ENCODE data around the gene STAC2. TPM values are rescaled to one million over a fixed set of nuclear protein-coding genes. Genes with fewer than 3 reads are reported as not detected.
A peak's percentile ranks its signal among the peaks of the same experiment; 100 is the strongest.

STAC2 gene
- total RNA-seq, 2 donors from 2014 or later, result 13.9 to 14.3 TPM

DNA sequence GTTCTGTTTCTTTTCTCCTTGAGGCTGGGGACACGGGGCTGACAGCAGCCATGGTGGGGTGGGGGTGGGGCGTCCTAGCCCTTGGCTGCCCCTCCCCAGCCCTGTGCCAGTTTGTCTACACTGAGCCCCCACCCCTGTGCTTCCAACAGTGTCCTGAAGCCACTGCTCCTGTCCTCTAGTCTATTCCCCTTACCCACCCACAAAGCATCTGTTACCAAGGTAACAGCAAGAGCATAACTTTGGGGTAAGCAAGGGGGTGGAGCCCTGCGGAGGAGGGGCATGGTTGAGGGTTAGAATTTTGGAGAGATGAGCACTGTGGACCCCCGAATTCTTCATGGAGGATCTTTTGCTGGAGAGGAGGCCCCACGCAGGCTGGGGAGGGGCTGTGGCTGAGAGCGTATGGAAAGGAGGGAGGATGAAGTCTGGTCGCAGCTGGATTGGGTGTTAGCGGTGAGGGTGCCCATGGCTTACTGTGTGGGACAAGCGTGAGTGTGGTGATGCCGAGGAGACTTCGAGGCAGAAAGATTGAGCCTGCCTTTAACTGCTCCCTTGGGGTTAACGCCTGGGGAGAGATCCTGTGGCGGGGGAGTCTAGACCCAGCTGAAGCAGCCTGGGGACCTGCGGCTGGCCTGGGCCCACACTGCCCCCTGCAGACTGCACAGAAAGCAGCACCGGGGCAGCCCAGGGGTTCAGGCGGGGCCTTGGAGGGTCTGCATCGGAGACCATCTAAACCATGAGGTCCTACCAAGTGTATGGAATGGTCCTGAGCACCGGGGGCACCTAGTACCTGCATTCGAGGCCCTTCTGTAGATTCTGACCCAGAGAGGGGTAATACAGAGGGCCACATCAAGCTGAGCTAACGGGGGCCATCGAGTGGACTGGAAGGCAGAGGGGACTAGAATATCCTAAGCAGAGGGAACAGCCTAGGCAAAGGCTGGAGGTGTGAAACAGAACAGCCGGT lies 6.1 kb upstream of the STAC2 start:
- H3K9me3 ChIP-seq, result no peaks in the 10 kb centered on the region
- DNase-seq (ENCODE audit: low spot score), result no peak
- no peaks in the 10 kb centered on the region for H3K36me3 ChIP-seq
- H3K27me3 ChIP-seq (replicated peaks; ENCODE audit: insufficient read depth), result no peaks in the 10 kb centered on the region
- H3K4me1 ChIP-seq (ENCODE audit: control insufficient read depth in 1 of 2, low read depth in 2 of 2), result peaks cover 10 to 17% of the 10 kb centered on the region in 2 donors
- peak overlapping the region; percentile 33 to 49 for H3K27ac ChIP-seq
- H3K4me3 ChIP-seq, result peak overlapping the region; percentile 57
- no peak for ATAC-seq (ENCODE audit: insufficient number of reproducible peaks, low FRiP score, low read depth)
- TF ChIP-seq, protein P1, sequence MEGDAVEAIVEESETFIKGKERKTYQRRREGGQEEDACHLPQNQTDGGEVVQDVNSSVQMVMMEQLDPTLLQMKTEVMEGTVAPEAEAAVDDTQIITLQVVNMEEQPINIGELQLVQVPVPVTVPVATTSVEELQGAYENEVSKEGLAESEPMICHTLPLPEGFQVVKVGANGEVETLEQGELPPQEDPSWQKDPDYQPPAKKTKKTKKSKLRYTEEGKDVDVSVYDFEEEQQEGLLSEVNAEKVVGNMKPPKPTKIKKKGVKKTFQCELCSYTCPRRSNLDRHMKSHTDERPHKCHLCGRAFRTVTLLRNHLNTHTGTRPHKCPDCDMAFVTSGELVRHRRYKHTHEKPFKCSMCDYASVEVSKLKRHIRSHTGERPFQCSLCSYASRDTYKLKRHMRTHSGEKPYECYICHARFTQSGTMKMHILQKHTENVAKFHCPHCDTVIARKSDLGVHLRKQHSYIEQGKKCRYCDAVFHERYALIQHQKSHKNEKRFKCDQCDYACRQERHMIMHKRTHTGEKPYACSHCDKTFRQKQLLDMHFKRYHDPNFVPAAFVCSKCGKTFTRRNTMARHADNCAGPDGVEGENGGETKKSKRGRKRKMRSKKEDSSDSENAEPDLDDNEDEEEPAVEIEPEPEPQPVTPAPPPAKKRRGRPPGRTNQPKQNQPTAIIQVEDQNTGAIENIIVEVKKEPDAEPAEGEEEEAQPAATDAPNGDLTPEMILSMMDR (IDR thresholded peaks at IDR 0.05), result peak; percentile 88

DNA sequence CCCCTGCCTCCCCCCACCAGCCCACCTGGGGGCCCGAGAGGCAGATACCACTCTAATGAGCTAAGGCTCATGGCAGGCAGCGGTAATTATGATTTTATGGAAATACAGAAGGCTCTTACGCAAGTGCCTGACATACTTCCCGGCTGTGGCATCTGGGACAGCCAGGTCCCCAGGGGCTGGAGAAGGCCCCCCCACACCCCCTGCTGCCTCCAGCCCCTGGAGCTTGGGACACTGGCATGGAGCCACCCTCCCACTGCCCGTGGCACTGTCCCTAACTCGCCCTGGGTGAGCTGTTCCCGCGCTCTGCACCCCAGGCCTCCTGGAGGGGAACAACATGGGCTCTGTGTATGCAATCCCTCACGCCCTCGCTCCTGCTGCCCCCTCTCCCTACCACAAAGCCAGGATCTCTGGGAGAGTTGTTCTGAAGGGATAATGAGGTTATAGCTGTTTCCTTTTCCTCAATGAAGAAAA lies 5.4 kb upstream of the STAC2 start:
- Histone ChIP-seq H3K4me1 (ENCODE audit: control insufficient read depth in 1 of 2, low read depth in 2 of 2) (peaks cover 13 to 23% of the 10 kb centered on the region in 2 donors), H3K27me3 (replicated peaks; ENCODE audit: insufficient read depth) (no peaks in the 10 kb centered on the region), H3K27ac (peak overlapping the region; percentile 33 to 49), H3K36me3 (no peaks in the 10 kb centered on the region), H3K4me3 (peak overlapping the region; percentile 57), H3K9me3 (no peaks in the 10 kb centered on the region)
- no peak for ATAC-seq (ENCODE audit: insufficient number of reproducible peaks, low FRiP score, low read depth)
- TF ChIP-seq, protein P1 (IDR thresholded peaks at IDR 0.05), result no peak
- no peak for DNase-seq (ENCODE audit: low spot score)

DNA sequence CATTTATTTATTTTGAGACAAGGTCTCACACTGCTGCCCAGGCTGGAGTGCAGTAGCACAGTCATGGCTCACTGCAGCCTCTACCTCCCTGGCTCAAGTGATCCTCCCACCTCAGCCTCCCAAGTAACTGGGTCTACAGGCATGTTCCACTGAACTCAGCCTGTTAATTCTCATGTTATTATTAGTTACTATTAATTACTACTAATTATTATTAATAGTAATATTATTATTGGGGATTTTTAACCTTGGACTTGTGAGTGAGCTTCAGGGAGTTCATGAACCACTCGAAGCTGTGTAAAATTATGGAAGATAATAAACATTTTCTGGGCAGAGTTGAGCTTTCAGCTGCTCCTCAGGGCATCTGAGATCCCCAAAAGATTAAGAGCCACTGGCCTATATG lies 4.6 kb upstream of the STAC2 start:
- no peak overlapping the region for H3K27ac ChIP-seq
- H3K27me3 ChIP-seq (replicated peaks; ENCODE audit: insufficient read depth), result no peaks in the 10 kb centered on the region
- no peaks in the 10 kb centered on the region for H3K9me3 ChIP-seq
- TF ChIP-seq, protein P1 (IDR thresholded peaks at IDR 0.05), result no peak
- ATAC-seq (ENCODE audit: insufficient number of reproducible peaks, low FRiP score, low read depth) (no peak), DNase-seq (ENCODE audit: low spot score) (no peak)
- no peaks in the 10 kb centered on the region for H3K36me3 ChIP-seq
- no peak overlapping the region for H3K4me3 ChIP-seq
- H3K4me1 ChIP-seq (ENCODE audit: control insufficient read depth in 1 of 2, low read depth in 2 of 2), result peaks cover 16 to 26% of the 10 kb centered on the region in 2 donors

DNA sequence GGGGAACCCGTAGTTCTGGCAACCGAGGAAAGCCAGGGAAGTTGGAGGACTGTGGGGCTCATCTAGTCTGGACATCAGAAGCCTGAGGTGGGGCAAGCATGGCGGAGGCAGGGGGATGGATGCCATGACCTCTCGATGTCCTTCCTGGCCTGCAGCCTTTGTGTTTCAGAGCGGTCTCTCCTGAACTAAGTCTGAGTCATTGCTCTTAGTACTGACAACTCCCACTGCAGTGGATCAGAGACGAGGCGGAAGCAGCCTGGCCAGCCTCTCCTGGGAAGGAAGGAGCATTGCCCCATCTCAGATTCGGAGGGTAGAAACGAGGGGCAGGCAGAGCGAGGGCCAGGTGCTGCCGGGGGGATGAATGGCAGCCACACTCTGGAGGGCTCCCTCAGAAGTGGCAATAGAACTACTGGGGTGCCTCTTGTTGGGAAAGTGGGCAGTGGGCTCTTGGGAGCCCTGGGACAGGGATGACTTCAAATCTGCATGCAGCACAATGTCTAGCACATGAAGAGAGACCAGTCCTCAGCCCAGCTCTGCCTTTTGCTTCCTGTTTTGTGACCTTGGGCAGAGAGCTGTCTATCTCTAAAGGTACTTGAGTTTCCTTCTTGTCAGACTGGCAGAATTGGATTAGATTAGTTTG lies 3.6 kb upstream of the STAC2 start:
- no peak for DNase-seq (ENCODE audit: low spot score)
- Histone ChIP-seq H3K4me1 (ENCODE audit: control insufficient read depth in 1 of 2, low read depth in 2 of 2) (peaks cover 16 to 31% of the 10 kb centered on the region in 2 donors), H3K27ac (no peak overlapping the region), H3K4me3 (no peak overlapping the region), H3K36me3 (no peaks in the 10 kb centered on the region), H3K27me3 (replicated peaks; ENCODE audit: insufficient read depth) (no peaks in the 10 kb centered on the region), H3K9me3 (no peaks in the 10 kb centered on the region)
- TF ChIP-seq, protein P1 (IDR thresholded peaks at IDR 0.05), result no peak
- ATAC-seq (ENCODE audit: insufficient number of reproducible peaks, low FRiP score, low read depth), result no peak

DNA sequence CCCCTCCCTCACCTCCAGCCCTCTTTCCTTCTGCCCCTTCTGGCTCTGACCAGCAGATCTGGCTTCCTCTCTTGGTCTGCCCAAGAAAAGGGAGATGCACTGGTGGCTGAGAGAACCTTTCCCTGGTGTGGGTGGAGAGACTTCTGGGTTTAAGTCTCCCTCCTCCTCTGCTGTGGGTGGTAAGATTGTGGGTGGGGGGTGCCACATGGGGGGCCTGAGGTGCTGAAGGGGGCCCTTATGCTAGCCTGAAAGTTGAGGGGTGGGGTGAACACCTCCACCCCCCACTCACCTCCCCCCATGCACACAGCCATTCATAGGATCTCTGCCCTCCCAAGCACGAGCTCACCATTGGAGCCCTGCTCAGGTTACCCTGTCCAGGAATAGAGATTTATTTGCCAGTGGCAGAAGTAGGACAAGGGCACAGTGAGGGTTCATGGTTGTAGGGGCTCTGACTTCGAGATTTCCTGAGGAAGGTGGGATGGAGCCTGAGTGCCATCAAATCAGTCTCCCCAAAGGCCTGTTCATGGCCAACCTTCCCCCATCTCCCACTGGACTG lies 1.7 kb upstream of the STAC2 start:
- Histone ChIP-seq H3K36me3 (no peaks in the 10 kb centered on the region), H3K4me1 (ENCODE audit: control insufficient read depth in 1 of 2, low read depth in 2 of 2) (peaks cover 20 to 50% of the 10 kb centered on the region in 2 donors), H3K27ac (no peak overlapping the region), H3K27me3 (replicated peaks; ENCODE audit: insufficient read depth) (no peaks in the 10 kb centered on the region), H3K4me3 (no peak overlapping the region), H3K9me3 (no peaks in the 10 kb centered on the region)
- DNase-seq (ENCODE audit: low spot score) (no peak), ATAC-seq (ENCODE audit: insufficient number of reproducible peaks, low FRiP score, low read depth) (no peak)
- TF ChIP-seq, protein P1 (IDR thresholded peaks at IDR 0.05), result no peak
